Sciatic nerve (tissue), 2 donors: Measurements from ENCODE around the gene CHRM2. TPM values are rescaled to one million over a fixed set of nuclear protein-coding genes. Genes with fewer than 3 reads are reported as not detected.

ENCODE experiments used
- ATAC-seq: fragments of 200-7000 bp; cut with Tn5 transposase; one replicate; pipeline ENCODE4 v1.9.1; 2020; ENCODE audit warnings: mild to moderate bottlenecking, moderate library complexity
- DNase-seq: peaks from one replicate; pipeline ENCODE4 v3.0.0-alpha.2; 2020; ENCODE audit warnings: low spot score
- intact Hi-C: fragments of 100-400 bp; cut with DNase I; formaldehyde crosslinking; loops from one replicate; pipeline ENCODE4 v1.14.2; 2022
- microRNA-seq: library from miRNA; unstranded; fragments of <30 nt; microRNA quantifications from one replicate; pipeline ENCODE4 v1.2.0, GENCODE V29; 2020
- total RNA-seq: library from RNA; stranded (reverse); fragmentation: NEBNext Ultra II Directional; extraction: Animal tissue kit (Norgen Biotek cat#: 25700); gene quantifications from one replicate; pipeline ENCODE4 v1.2.1, GENCODE V29; 2021
- donor health status: DM: no; HTN: no; CAD: no.
- donor health status: DM: no; HTN: no; CAD: no.

Gene CHRM2
- total RNA-seq, 1 donor from 2014 or later = not detected

DNA sequence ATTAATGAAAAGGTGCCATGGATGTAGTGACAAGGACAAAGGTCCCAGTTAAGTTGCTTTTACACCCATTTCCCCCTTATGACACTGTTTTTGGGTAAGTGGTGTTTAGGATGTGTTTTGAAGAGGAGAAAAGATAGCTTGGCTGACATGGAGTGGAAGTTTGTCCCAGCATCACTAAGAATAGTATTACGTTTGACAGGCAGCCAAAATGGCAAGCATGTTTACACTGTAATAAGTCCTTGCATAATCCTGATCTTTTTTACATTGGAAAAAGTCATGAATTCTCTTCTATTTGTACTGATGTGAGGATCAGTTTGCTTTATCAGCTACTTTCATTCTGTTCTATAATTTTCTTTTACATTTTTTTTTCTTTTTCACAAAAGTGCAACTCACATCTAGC, 137.8 kb downstream of the CHRM2 start:
- intact Hi-C loops = no loop called here
- ATAC-seq = peak; percentile 77

DNA sequence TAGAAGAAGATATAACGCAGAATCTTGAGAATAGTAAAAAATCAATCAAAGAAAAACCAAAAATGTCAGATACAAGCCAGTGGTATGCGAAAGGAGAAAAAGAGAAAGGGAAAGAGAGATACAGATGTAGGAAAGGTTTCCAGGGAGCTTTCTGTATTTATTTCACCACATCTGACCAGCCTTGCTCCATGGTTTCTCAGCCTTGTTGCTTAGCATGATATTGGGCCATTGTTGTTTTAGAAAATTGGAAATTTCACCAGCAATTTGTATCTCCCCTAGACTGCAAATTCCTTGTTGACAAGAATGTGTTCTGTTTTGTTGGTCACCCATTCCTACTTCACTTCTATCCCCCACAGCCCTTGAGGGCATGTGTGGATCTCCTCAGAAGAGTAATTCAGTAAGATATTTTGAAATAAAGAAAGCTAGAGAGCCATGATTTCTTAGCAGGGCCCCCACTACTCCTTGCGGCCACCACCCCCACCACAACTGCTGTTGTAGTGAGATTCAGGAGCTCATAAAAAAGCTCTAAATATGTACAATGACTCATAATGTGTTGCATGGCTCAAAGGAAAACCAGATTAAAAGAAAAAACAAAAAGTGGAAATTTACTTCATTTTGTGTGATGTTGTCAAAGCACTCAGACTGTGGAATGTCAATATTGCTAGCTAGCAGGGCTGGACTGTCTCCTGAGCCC, 138.7 kb downstream of the CHRM2 start:
- DNase-seq (no peak), ATAC-seq (no peak)
- intact Hi-C loops = no loop called here

More for the DNA sequence above, 137.8 kb downstream of the CHRM2 start:
- DNase-seq = no peak

GRCh38 chr7:137009404-137009803, 141.0 kb downstream of the CHRM2 start:
- DNase-seq = no peak
- intact Hi-C loops = no loop called here
- no peak for ATAC-seq

- intact Hi-C loops = no loop called here
- no peak for ATAC-seq
Measured at GRCh38 chr7:137015015-137015414, 146.6 kb downstream of the CHRM2 start.

GRCh38 chr7:137017221-137017620, 148.8 kb downstream of the CHRM2 start:
- intact Hi-C loops = no loop called here
- DNase-seq (no peak), ATAC-seq (no peak)

More at GRCh38 chr7:137015015-137015414, 146.6 kb downstream of the CHRM2 start:
- no peak for DNase-seq

DNA sequence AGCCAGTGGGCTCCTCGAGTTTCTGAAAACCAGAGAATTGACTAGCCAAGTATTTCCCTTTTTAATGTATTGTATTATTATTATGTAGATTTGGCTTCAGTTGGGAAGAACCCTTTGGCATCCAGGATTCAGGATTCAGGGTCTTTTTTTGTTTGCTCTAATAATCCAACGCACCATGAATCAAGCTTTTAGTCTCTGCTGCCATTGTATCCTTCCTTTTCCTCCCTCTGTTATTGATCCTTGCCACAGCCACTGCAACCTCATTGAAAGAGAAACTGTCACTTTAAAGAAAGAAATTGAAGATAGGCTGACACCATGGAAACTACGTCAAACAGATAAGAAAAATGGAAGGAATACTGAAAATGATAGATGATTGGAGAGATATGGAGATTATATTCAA, 150.0 kb downstream of the CHRM2 start:
- ATAC-seq = no peak
- no peak for DNase-seq
- intact Hi-C loops = no loop called here

- no peak for DNase-seq
- intact Hi-C loops = no loop called here
- no peak for ATAC-seq
Measured at GRCh38 chr7:137020351-137020750, 151.9 kb downstream of the CHRM2 start.

DNA sequence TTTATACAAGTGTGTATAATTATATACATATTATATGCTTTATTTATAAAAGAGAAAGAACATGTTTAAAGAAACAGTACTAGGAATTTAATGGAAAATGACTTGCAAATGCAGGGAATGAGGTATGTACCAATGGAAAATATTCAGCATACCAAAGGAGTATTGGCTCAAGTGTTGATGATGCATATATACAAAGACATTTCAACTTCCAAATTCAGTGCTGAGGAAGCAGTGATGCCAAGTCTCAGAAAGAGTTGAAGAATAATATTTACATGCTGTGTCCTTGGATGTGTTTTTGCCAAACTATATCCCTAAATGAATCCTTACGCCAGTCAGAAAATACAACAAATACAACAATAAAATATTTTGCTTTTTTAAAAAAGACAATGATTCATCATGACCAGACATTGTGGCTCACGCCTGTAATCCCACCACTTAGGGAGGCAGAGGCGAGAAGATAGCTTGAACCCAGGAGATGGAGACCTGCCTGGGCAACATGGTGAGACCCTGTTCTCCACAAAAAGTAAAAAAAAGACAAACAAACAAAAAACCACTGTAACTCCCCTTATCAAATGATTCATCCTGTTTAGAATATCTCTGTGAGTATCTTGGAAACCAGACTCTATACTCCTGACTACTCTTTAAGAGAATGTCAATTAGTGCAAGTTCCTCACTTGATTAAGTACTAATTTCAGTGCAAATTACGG, 157.2 kb downstream of the CHRM2 start:
- intact Hi-C loops = no loop called here
- no peak for ATAC-seq

DNA sequence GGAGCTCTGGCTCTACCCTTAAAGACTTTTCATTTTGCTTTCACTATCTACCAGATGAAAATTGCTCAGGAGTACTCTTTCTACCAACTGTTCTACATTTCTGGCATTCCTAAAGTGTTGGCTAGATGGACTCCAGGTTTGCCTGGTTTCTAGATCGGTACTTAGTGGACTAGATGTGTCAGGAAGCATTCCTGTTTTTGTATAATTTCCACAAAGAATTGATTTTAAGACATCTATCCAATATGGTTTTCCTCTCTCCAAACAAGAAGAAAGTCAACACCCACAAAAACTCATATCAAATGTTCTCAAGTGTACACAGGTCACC, 157.7 kb downstream of the CHRM2 start:
- intact Hi-C loops = no loop called here
- no peak for ATAC-seq
- no peak for DNase-seq

More for the DNA sequence above, 157.2 kb downstream of the CHRM2 start:
- DNase-seq = no peak

DNA sequence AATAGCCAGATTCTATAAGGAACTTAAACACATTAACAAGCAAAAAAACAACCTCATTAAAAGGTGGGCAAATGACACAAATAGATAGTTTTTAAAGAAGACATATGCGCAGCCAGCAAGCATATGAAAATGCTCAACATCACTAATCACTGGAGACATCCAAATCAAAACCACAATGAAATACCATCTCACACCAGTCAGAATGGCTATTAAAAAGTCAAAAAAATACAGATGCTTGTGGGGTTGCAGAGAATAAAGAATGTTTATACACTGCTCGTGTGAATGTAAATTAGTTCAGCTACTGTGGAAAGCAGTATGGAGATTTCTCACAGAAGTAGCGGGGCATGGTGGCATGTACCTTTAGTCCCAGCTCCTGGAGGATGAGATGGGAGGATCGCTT, 164.0 kb downstream of the CHRM2 start:
- DNase-seq = no peak
- intact Hi-C loops = no loop called here
- no peak for ATAC-seq

- intact Hi-C loops = no loop called here
- ATAC-seq = no peak
Measured at GRCh38 chr7:137036768-137037167, 168.3 kb downstream of the CHRM2 start.

GRCh38 chr7:137038706-137039105, 170.3 kb downstream of the CHRM2 start:
- ATAC-seq = no peak
- intact Hi-C loops = no loop called here
- DNase-seq = no peak

More at GRCh38 chr7:137036768-137037167, 168.3 kb downstream of the CHRM2 start:
- no peak for DNase-seq

DNA sequence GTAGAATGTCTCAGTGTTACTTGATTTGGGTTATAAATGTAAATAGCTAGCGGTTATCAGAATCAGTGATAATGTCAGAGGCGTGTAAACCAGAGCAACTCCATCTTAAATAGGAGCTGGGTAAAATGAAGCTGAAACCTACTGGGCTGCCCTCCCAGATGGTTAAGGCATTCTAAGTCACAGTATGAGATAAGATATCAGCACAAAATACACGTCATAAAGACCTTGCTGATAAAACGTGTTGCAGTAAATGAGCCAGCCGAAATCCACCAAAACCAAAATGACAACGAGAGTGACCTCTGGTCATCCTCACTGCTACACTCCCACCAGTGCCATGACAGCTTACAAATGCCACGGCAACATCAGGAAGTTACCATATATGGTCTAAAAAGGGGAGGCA, 172.3 kb downstream of the CHRM2 start:
- intact Hi-C loops = no loop called here
- DNase-seq (no peak), ATAC-seq (no peak)

DNA sequence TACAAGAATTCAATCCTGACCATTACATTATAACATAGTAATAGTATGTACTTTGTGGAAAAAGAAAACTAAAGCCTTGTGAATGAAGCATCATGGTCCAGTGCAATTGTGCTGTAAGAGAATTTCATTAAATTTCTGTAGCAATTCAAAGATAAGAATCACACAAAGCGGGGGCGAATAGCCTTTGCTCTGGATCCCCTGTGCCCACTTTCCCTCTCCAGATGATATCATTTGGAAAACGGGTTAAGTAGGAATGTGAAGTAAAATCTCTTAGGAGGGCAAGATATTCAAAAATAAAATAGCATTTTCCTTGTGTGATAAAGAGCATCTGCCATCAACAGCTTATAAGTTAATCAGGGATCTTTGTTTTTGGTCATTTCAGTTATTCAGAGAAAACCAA, 177.1 kb downstream of the CHRM2 start:
- no peak for ATAC-seq
- intact Hi-C loops = no loop called here
- no peak for DNase-seq

- intact Hi-C loops = no loop called here
Measured at GRCh38 chr7:137069249-137069963, 201.0 kb downstream of the CHRM2 start.

More at GRCh38 chr7:137069249-137069963, 201.0 kb downstream of the CHRM2 start:
- DNase-seq (no peak), ATAC-seq (no peak)

Small RNA genes lying within 50 kb of the gene (microRNA-seq; reads per million reads assigned to microRNA genes)
- 13.8 reads per million, percentile 28 among the genes with 10 or more reads in this experiment for gene MIR490
